NAMALWA (cell line): Measurements from ENCODE around the gene ZNF496.
"Not testable (repeated sequence)": the region's sequence is repeated elsewhere in the genome, so short reads cannot be mapped to it uniquely, and the experiment has no call there.

Experiments used
- DNase-seq: peaks from one replicate; pipeline ENCODE4 v3.0.0-alpha.2; 2015; ENCODE audit warnings: low spot score

ZNF496 gene

DNA sequence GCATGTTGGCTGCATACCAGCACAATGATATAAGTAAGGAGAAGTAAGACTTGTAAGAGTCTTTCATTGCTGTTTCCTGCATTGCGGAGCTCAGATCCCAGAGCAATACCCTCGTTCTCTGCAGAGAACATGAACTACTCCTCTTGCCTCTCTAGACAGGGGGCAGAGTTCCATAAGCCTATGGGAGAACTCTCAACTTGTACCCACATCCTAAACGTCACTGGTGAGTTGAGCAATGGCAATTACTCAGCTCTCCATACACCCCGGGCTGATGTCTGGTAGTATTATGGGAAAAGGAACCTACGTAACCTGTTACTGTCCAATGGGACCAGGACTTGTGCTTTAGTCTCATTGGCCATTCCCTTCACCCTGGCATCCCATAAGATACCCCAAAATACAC, 27.3 kb upstream of the ZNF496 start:
- DNase-seq = no peak

DNA sequence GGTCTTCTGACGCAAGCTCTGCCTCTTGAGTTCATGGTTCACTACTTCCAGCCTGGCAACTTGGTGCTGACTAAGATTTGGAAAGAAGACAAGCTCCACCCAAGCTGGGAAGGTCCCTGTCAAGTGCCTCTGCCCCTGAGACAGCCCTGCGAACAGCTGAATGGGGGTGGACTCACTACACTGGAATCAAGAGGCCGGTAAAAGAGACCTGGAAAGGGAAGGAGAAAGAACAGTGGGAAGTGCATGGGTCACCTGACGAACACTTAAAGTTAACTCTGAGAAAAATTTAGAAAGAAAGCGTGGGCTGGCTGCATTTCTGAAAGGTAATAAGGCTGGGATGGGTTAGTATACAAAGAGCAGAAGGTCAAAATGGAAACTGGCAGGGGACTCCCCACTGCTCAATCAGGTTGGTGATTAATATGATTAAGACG, 26.1 kb upstream of the ZNF496 start:
- DNase-seq = no peak

DNA sequence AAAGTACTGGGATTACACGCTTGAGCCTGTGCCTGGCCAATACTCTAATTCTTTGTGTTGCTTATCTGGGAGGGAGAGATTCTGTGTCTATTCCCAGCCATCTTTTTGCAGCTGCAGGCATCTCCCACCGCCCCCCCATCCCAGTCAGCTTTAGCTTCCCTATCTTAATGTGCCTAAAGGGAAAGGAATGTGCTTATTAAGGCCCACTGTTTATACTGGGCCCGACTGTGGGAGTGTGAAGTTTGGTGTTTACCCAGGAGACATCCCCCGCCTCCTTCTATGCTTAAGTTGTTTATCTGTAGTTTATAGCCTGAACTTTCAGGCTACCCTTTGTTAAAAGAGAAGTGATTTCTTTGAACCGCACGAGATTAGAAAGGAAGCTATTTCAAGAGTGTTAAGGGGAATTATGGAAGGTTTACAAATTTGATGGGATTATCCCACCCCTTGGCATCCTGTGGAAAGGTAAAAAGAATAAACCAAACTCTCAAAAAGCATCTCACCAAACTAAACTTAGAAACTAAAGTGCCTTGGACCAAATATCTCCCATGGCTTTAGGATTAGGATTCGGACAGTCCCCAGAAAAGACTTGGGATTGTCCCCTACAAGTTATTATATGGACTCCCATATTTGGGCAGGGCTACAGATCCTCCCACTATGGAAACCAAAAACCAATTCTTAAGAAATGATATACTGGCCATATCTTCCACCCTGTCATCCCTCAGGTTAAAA, 25.5 kb upstream of the ZNF496 start:
- DNase-seq = no peak

DNA sequence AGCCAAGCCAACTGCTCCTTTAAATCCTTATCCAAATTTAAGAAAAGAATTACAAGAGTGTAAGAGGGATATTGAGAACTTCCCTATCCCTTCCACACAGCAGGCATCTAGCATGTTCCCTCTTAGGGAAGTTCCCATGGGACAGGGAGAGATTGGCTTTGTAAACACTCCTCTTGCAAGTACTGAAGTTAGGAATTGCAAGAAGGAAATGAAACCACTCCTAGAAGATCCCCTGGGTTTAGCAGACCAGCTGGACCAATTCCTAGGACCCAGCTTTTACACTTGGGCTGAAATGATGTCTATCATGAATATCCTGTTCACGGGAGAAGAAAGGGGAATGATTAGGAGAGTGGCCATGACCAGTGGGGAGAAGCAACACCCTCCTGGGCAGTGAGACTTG, 23.5 kb upstream of the ZNF496 start:
- DNase-seq = not testable (repeated sequence)

DNA sequence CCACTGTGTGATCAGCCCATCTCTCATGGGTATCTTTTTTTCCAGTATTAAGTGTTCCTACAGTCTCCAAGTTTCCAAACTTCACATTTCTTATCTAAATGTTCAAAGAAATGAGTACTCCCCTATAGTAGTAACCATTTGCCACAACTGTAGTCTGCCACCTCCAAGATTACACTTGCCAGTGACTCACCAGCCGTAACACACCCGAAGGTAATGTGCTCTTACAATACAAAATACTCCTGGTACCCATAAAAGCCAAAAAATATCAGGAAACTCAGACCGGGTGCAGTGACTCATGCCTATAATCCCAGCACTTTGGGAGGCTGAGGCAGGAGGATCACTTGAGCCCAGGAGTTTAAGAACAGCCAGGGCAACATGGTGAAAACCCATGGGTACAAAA, 20.5 kb upstream of the ZNF496 start:
- no peak for DNase-seq

DNA sequence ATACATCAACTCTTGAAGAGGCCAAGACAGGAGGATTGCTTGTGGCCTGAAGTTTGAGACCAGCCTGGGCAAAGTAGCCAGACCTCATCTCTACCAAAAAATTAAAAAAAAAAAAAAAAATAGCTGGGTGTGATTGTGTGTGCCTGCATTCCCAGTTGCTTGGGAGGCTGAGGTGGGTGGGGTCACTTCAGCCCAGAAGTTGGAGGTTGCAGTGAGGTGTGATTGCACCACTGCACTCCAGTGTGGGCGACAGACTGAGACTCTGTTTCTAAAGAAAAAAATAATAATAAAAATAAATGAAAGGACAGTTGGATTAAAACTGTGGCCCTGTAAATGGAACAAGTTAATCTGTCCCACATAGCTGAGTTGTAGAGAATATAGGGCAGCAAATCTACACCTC, 18.9 kb upstream of the ZNF496 start:
- DNase-seq = no peak

DNA sequence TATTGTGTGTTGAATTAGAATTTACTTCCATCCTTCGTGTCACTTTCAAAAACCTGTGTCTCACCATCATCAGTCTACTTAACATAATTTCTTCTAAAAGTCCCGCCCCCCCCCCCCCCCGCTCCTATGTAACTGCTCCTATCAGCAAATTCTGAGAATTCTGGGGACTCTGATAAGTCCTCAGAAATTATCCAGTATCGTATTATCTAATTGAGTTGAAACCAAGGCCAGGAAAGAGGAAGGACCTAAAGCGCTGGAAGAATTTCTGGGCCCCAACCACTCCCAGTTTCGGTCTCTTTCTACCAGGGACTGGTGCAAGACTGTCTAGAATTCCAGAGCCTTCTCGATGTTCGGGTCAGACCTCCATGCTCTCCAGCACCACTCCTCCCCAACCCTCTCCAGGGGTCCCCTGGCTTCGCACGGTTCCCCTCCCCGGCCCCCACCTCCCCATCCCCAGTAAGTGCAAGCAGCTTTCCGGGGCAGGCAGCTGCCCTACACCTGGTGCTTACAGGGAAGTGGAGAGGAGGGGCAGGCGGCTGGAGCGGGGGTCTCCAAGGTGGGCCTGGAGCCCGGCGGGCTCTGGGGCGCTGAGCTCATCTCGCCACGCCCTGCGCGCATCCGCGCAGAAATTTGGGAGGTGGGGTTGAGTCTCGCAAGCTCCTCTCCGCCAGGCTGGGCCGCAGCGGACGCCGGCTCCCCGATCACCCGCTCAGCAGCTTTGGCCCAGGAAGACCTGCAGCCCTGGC, 16.0 kb upstream of the ZNF496 start:
- DNase-seq = no peak

DNA sequence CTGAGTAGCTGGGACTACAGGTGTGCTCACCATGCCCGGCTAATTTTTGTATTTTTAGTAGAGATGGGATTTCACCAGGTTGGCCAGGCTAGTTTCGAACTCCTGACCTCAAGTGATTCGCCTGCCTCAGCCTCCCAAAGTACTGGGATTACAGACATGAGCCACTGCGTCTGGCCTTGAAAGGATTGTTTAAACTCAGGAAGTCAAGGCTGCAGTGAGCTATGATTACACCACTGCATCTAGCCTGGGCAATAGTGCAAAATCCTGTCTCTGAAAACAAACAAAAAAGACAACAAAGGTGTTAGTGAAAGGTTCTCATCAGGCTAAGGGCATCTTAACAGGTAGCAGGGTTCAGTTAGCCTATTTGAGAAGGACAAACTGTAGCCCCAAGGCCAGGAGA, 14.2 kb upstream of the ZNF496 start:
- DNase-seq = no peak

DNA sequence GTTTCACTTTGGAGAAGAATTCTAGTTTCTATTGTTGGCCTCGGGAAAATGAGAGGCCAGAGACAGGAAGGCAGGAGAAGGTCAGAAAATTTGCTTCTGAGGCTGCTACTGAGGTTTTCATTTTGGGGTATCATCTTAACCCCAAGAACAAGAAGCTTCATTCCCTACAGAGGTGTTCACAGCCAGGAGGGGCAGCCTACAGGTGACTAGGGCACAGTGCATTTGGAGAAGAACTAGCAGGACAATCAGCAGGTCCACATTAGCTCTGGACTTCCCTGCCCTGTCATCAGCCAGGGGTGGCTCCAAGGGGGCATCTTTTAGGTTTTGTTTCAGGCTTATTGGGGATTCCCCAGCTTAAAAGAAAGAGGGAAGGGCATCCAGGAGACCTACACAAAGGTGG, 12.1 kb upstream of the ZNF496 start:
- no peak for DNase-seq

DNA sequence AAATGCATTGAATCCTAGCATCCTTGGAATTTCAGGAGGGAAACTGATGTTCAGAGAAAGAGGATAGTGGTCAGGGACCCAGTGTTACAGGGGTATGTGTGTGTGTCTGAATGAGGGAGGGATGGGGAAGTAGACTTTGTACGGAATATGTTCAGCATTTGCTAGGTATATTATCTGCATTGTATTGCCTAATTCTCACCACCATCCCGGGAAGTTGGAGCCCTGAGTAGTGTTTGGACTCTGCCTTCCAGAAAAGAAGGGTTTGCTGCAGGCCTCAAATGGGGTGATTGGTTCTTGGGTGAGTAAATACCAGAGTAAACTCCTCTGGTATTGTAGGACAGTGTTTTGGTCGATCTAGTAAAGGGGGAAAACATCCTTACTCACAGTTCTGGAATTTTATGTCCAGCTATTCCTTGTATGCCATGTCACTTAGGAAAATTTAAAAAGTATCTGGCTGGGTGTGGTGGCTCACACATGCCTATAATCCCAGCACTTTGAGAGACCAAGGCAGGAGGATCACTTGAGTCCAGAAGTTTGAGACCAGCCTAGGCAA, 7.1 kb upstream of the ZNF496 start:
- DNase-seq = no peak

DNA sequence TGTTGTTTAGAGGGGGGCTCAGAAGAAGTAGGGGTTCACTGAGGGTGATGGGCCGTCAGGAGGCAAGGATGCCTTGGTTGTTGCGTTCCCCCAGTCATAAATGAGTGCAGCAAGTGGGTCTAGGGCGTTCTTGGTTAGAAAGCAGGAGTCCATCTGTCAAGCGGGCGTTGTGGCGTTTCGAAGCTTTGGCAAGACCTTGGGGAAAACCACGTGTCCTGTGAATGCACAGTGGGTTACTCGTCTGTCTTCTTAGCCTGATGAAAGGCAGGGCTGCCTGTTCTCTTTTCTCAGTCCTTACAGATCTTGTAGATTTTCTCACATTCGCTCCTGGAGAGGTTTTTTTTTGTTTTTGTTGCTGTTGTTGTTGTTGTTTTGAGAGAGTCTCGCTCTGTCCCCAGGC, 6.3 kb upstream of the ZNF496 start:
- no peak for DNase-seq

DNA sequence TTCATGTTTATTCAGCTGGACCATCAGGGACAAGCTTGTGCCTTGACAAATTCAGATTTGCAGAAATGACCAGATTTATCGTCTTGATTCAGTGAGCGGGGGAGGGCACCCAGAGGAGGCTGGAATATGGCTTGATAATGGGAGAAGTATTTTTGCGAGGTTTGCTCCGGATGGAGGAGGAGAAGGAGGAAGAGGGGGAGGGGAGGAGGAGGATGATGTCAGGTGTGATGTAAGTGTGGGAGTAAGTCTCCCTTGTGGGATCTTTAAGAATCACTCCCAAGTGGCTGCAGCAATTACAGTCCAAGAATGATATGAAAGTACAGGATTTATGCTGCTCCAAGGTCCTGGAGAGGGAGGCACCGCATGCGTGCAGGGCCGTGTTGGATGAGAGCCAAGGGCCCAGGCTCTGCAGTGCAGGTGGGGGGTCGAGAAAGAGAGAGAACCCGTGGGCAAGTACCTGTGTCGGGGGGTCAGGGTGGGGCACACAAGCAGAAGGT, 5.6 kb upstream of the ZNF496 start:
- no peak for DNase-seq

DNA sequence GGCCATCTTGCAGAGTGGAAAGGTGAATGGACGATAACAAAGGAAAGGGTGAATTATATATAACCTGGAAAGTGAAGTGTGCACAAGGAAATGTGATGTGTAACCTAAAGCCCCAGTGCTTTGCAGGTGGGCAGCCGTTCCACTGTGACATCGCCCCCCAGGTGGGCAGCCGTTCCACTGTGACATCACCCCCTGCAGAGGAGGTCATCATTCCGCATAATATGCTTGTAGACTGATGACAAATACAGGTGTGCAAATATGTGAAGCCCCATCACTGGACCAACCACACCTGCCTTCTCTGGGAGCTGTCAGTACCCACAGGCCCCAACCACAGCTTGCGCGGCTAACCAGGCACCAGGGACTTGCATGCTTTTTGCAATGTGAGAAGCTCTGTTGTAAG, 4.7 kb upstream of the ZNF496 start:
- DNase-seq = no peak

DNA sequence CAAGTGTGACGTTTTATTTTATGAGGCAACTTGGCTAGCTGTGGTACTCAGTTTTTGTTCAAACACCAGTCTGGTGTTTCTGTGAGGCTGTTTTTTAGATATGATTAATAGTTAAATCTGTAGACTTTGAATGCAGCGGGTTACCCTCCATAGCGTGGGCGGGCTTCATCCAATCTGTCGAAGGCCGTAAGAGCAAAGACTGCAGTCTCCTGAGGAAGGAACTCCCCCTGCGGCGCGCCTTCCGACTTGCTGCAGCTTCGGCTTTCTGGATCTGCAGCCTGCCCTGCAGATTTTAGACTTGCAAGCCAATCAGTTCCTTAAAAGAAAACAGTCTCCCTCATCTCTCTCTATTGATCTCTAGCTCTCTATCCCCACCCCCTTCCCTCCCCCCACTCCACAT, 4.2 kb upstream of the ZNF496 start:
- DNase-seq = no peak

DNA sequence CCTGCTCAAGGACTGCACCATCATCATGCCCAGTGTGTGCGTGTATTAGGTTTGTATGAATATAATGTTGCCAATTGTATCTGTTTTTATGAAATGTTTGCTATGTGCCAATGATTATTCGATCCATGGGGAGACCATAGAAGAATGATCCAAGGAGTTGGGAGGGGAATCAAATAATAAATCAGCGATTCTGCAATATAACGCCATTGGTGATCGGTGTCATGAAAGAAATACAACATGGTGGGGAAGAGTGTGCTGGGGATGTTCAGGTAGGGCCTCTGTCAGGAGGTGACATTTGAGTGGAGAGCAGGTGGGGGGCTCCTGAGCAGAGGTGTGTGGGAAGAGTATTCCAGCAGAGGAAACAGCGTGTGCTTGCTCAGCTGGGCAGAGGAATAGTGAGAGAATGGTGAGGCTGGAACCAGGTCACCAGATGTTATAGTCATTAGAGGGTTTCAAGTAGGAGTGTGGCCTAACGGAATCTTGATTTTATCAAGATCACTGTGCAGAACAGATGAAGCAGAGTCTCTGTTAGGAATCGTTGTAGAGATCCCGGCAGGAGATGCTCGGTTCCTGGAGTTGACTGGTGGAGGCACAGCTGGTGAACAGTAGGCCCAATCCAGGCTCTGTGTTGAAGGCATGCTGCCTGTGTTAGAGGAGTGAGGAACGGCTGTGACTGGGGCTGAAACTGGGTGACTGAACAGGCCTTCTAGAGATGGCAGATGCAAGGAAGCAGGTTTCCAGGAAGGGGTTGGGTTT, 2.9 kb upstream of the ZNF496 start:
- DNase-seq = no peak

DNA sequence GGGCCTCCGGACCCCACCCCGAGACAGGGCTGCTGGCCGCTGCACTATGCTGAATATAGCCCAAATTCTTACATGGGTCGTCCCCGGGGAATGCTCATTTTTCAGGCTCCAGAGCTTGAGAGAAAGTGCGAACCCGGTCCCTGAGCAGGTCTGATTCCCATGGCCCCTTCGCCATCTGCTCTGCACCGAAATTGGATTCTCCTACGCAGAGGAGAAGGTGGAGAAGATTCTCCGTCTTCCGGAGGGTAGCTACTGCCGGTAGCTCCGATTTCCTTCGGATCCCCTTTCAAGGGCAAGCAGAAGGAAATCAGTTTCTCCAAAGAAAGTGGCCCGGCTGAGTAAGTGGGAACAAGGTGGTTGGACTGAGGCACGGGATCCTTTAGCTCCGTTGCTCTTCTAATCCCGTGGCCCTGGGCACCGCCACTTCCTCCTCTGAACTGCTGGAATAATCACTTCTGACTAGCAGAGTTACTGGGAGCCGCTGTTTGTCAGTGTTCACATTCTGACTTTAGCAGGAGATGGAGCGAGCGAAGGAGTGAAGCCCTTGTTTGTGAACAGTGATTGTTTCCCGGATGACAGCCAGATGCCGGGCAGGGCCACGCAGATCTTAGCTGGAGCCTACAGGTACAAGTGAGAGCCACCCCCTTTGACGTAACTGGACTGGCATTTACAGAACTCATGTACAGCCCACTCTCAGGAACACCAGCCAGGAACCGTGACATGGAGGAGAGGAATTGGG, 1.1 kb upstream of the ZNF496 start:
- no peak for DNase-seq

DNA sequence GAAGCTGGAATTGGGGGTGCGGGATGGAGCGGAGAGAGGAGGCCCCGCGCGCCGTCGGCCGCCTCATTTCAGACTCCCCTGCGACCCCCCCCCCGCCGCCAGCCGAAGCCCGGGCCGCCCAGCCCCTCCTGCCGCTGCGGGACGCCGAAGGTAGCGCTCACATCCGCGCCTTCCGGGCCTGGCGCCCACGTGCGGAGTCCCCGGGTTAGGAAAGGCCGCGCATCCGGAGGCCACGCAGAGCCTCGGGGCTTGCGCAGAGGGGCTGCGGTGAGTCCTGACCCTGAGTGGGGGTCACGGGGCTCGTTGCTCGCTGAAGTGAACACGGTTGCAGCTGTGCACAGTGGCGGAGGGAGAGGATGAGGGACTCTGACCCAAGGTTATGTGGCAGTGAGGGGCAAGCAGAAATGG, 552 bp upstream of the ZNF496 start:
- DNase-seq = peak; percentile 64

DNA sequence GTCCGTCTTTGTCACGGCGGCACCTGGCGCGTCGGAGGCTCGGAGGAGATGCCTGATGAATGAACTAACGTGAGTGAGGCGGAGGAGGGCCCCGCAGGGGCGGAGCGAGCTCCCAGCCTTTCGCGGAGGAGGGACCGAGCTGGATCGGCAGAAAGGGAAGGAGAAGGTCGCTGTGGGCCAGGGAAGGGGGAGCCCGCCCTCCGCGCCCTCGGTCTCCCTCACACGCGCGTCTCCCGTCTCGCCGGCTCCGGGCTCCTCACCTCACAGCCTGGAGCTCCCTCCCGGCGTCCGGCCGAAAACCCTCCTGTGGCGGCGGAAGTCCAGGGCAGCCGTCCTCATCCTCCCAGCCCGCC, 519 bp downstream of the ZNF496 start:
- peak; percentile 79 for DNase-seq

DNA sequence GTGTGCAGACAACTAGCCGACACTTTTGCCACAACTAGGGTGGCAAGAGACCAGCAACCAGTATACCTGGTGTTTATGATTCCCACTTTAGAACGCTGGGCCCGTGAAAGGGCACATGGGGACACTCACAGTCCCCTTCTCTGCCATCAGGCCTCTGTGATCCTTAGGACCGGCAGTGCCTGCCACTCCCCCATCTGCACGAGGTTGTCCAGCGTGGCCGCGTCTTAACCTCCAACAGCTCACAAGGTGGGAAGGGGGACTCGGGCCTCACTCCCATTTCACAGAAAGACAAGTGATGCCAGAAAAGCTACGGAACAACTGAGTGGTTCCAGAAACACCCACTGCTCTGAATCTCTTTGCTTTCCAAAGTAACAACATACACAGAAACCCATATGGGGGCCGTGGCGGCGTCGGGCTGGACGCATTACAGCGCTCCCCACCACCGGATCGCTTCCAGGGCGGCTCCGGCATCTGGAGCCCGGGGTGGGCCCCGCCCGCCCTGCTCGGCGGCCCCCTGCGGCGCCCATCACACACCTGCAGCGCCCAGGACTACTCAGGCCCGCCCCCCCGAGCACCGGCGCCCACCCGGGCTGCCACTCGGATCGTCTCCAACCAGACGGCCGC, 1.0 kb downstream of the ZNF496 start:
- no peak for DNase-seq

DNA sequence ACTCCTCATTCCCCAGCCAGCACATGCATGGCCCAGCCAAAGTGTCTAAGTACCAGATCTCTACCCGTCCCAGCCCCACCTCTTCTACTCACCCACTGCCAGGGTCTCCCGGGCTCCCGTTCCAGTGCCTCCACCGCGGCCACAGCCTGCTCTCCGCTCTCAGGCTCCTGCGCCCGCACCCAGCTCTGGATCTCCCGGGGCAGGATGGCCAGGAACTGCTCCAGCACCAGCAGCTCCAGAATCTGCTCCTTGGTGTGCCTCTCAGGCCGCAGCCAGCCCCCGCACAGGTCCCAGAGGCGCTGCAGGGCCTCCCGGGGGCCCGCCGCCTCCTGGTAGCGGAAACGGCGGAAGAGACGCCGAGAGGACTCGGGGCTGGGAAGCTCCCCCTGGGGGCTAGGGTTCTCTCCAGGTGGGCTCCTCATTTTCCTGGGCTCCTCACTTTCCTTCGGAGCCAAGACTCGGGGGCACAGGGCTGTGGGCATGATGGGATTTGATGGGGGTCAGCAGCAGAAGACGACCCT, 2.5 kb downstream of the ZNF496 start:
- no peak for DNase-seq

DNA sequence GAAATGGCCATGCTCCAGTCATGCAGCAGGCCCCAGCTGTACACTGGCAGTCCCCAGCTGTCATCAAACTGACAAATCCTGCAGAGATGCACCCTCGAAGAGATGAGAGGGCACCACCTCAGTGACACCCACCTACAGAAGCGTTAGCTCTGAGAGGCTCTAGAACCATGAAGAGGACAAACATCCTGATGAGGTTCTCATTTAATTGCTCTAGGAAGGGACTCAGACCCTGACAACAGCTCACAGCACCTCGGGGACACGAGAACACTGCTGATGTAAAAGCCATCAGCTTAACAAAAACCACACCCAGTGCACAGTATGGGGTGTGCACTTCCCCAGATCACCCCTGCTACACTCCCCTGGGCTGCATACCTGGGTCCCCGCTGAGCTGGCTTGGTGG, 3.4 kb downstream of the ZNF496 start:
- DNase-seq = no peak
